Glomerular visceral epithelial cell (primary cell): ENCODE measurements around the gene COL18A1.

ENCODE experiments used
- DNase-seq: peaks from one replicate; pipeline ENCODE4 v3.0.0-alpha.2; 2016; ENCODE audit errors: extremely low spot score

The COL18A1 gene

GRCh38 chr21:45506836-45507522 lies 102.0 kb downstream of the COL18A1 start:
- DNase-seq, result no peak

- DNase-seq, result no peak
These were observed 102.5 kb downstream of the COL18A1 start for GRCh38 chr21:45507523-45507875.

GRCh38 chr21:45507888-45508508 lies 103.0 kb downstream of the COL18A1 start:
- DNase-seq, result no peak

DNA sequence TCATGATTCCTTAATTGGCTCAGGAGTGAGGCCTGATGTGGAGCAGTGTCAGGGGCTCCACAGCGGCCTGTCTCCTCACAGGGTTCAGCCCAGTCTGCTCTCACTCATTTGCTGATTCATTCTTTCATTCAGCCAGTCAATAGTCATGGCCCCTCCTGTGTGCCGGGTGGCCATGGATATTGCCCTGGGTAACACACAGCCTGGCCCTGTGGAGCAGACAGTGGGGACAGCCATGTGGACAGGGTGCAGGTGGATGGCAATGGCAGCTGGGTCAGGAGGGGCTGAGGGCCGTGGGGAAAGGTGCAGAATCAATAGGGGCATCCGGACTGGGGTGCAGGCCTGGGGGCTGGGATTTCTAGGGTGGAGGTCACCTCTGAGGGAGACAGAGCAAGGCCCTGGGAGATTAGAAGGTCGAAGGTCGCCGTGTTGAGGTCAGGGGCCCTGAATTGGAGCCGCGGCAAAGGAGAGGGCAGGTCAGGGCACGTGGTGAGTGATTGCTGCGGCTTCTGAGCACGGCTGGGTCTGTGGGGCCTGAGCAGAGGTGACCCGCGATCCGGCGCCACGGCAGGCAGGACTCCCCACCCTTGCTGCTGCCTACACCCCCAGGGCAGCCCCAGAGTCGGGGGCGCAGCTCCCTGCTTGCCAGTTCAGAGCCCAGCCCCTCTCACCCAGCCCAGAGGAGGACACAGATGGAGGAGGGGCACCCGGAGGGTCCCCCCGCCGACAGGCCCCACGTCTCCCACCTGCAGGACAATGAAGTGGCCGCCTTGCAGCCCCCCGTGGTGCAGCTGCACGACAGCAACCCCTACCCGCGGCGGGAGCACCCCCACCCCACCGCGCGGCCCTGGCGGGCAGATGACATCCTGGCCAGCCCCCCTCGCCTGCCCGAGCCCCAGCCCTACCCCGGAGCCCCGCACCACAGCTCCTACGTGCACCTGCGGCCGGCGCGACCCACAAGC lies 103.9 kb downstream of the COL18A1 start:
- no peak for DNase-seq

- no peak for DNase-seq
These were observed 104.9 kb downstream of the COL18A1 start for GRCh38 chr21:45509566-45510465.

GRCh38 chr21:45510466-45510955 lies 105.5 kb downstream of the COL18A1 start:
- no peak for DNase-seq

DNA sequence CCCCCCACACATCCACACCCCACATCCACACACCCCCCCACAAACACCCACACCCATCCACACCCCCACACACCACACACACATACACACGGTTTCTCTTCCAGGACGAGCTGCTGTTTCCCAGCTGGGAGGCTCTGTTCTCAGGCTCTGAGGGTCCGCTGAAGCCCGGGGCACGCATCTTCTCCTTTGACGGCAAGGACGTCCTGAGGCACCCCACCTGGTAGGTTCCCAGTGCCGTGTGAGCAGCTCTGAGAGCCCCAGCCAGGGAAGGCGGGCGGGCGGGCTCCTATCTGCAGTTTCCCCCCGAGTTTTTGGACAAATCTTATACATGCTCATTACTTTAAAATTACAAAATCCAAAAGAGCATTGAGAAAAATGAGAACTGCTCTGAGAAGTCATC lies 106.0 kb downstream of the COL18A1 start:
- DNase-seq, result no peak

DNA sequence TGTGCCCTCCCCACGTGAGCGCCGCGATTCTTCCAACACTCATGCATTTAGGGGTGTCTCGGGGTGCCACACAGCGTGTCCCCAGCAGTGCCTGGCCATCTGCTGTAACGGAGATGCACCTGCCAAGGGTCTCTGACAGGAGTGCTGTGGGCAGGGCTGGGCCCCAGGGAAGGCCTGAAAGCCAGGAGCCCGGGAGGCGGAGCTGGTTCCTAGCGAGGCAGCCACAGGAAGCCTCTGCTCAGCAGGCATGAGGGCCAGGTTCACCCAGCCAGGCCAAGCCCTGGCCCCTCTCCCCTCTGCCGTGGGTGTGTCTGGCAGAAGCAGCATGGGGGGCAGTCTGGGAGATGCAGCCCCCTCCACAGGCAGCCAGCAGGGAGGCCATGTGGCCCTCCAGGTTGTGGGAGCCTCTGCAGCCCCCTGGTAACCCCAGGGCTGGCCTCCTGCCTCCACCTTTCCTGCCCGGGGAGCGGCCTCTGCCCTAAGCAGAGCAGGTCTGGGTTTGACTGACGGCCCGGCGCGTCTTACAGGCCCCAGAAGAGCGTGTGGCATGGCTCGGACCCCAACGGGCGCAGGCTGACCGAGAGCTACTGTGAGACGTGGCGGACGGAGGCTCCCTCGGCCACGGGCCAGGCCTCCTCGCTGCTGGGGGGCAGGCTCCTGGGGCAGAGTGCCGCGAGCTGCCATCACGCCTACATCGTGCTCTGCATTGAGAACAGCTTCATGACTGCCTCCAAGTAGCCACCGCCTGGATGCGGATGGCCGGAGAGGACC lies 106.9 kb downstream of the COL18A1 start:
- no peak for DNase-seq

- DNase-seq, result no peak
These were observed 107.6 kb downstream of the COL18A1 start for GRCh38 chr21:45512626-45513002.

GRCh38 chr21:45513003-45513717 lies 108.2 kb downstream of the COL18A1 start:
- DNase-seq, result peak; percentile 21

- no peak for DNase-seq
These were observed 108.9 kb downstream of the COL18A1 start for GRCh38 chr21:45513741-45514310.

GRCh38 chr21:45514311-45515021 lies 109.5 kb downstream of the COL18A1 start:
- DNase-seq, result no peak

DNA sequence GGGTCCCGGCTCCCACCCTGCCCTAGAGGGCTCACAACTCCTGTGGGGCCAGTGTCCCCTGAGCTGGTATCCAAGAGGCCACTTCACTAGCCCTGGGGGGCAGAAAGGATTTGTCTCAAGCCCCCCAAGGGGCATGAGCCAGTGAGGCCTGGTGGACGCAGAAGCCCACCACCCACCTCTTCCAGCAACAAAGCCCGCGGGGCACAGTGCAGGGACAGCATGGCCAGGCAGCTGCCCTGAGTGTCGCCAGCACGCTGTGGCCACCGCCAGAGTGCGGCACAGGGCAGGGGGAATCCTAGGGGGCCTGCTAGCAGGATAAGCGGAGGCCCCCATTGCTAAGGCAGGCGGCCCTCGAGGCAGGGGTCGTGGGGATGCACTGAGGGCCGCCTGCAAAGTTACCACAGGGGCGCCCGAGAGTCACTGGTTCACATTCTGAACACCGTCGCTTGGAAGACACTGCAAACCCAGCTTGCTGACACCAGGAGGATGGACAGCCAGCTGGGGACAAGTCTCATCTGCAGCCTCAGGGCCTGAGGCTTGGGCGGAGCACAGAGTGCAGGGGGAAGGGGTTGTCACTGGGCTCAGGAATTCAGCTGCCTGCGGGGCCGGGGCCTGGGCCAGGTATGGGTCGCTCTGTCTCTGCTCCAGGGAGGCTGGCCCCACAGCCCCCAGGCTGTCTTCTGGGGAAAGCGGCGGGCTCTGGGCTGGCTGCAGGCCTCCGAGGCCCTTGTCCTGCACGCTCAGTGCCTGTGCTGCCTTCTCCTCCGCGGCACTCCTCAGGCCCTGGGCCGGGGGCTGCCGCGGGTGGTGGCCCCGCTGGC lies 110.5 kb downstream of the COL18A1 start:
- no peak for DNase-seq

- DNase-seq, result no peak
These were observed 111.2 kb downstream of the COL18A1 start for GRCh38 chr21:45516071-45516670.

DNA sequence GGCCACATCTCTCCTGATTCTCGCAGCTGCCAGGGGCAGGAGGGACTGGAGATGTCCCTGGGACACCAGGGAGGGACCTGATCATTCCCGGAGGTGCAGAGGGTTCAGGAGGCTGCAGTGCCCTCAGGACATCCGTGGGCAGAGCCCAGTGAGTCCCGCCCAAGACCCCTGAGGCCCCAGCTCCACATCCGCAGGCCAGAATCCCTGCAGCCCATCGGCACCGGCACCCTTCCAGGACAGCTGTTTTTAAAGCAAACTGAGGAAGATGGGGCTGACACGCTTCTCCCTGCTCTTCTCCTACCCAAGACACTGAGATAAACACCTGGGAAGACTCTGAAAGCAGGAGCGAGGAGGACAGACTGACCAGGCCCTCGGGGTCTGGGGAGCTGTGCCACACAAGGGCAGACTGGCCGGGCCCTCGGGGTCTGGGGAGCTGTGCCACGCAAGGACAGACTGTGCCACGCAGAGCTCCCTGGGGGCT lies 111.7 kb downstream of the COL18A1 start:
- no peak for DNase-seq

DNA sequence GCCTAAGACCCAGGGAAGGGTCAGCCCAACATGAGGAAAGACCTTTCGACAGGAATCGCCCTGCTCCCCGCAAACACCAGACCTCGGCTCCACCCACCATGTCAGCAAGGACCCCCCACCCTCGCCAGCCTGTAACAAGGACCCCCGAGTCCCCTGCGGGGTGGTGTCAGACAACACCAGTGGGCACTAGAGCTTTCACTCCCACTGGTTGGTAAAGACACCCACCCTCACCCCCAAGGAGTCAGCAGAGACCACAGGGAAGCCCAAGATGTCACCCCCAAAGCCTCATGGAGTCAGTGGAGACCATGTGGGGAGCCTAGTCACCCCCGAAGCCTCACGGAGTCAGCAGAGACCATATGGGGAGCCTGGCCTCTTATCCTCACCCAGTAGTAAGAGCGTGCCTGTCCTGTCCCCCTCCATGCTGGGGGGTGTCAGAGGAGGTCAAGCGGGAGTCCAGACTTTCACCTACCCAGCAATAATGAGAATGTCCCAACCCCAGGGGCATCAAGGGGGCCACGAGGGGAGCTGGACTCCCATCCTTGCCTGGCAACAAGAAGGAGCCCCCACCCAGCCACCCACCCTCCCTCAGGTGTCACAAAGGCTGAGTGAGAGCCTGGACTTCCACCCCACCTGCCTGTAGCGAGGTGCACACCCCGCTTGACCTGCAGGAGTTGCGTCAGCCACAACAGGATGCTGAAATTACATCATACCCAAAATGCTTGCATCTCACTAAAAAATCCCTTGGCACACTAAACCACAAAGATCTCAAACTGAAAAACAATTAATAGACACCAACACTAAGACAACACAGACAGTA lies 112.5 kb downstream of the COL18A1 start:
- DNase-seq, result no peak

DNA sequence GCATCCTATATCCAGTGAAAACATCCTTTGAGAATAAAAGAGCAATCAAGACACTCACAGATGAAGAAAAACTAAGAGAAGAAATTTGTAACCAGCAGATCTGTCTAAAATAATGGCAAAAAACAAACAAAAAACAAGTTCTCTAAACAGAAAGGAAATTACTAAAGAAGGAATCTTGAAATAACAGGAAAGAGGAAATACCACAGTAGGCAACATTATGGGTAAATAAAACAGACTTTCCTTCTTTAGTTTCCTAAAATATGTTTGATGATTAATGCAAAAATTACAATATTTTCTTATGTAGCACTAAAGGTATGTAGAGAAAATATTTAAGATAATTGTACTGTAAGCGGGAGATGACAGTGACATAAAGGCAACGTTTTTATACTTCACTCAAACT lies 113.8 kb downstream of the COL18A1 start:
- no peak for DNase-seq
